Neural crest cell (in vitro differentiated cells): ENCODE measurements around the gene CA9. TPM values are rescaled to one million over a fixed set of nuclear protein-coding genes. Genes with fewer than 3 reads are reported as not detected.

ENCODE experiments used
- DNase-seq: peaks from one replicate; pipeline ENCODE4 v3.0.0; 2021; ENCODE audit warnings: low read depth, mixed read lengths, low spot score
- H3K27ac Mint-ChIP-seq: one replicate; pipeline ENCODE4 v1.8.0; 2021; ENCODE audit warnings: mild to moderate bottlenecking, mixed read lengths; ENCODE audit not compliant: unreplicated experiment
- H3K27me3 Mint-ChIP-seq: 2 replicates; pipeline ENCODE4 v1.8.0; 2021; ENCODE audit warnings: low read depth, mild to moderate bottlenecking, mixed read lengths
- H3K36me3 Mint-ChIP-seq: 2 replicates; pipeline ENCODE4 v1.8.0; 2021; ENCODE audit warnings: low read depth, mild to moderate bottlenecking, mixed read lengths
- H3K4me1 Mint-ChIP-seq: 2 replicates; pipeline ENCODE4 v1.8.0; 2021; ENCODE audit warnings: mixed read lengths
- H3K4me3 Mint-ChIP-seq: one replicate; pipeline ENCODE4 v1.8.0; 2021; ENCODE audit warnings: mild to moderate bottlenecking, mixed read lengths
- H3K9me3 Mint-ChIP-seq: 2 replicates; pipeline ENCODE4 v1.8.0; 2021; ENCODE audit warnings: mixed read lengths
- CTCF ChIP-seq: fragments of 200-600 bp; sonication (generic); conservative IDR thresholded peaks from 2 replicates; pipeline ENCODE4 v1.5.0; 2021; ENCODE audit warnings: antibody characterized with exemption, mild to moderate bottlenecking
- total RNA-seq: library from RNA; stranded (reverse); gene quantifications from 2 replicates; pipeline ENCODE4 v1.2.1, GENCODE V29; 2021

The CA9 gene
- total RNA-seq, 1 donor from 2014 or later: 0.63 TPM

GRCh38 chr9:35688558-35689541, 15.1 kb downstream of the CA9 start:
- Mint-ChIP-seq H3K27me3 (no peaks in the 10 kb centered on the region), H3K4me1 (peaks cover 41% of the 10 kb centered on the region), H3K27ac (peak overlapping the region; percentile 71), H3K36me3 (peaks cover 3% of the 10 kb centered on the region), H3K9me3 (no peaks in the 10 kb centered on the region), H3K4me3 (peak overlapping the region; percentile 90)
- no peak for TF ChIP-seq CTCF
- no peak for DNase-seq

GRCh38 chr9:35689542-35690293, 16.0 kb downstream of the CA9 start, which contains the start of gene TPM2:
TSS of gene TPM2 (minus strand) at chr9:35689925. CDS start at chr9:35689817, 108 bp downstream.
- Mint-ChIP-seq H3K4me3 (peak within 1 kb of the TSS; percentile 94), H3K4me1 (peaks cover 41% of the 10 kb centered on the region), H3K9me3 (no peaks in the 10 kb centered on the region), H3K27ac (peak within 1 kb of the TSS; percentile 71), H3K36me3 (peaks cover 3% of the 10 kb centered on the region), H3K27me3 (no peaks in the 10 kb centered on the region)
- TF ChIP-seq CTCF: no peak
- peak; percentile 51 for DNase-seq

GRCh38 chr9:35690294-35690613, 16.5 kb downstream of the CA9 start:
- Mint-ChIP-seq H3K9me3 (no peaks in the 10 kb centered on the region), H3K36me3 (peaks cover 3% of the 10 kb centered on the region), H3K27me3 (no peaks in the 10 kb centered on the region), H3K4me3 (peak overlapping the region; percentile 87), H3K4me1 (peaks cover 41% of the 10 kb centered on the region), H3K27ac (no peak overlapping the region)
- no peak for DNase-seq
- TF ChIP-seq CTCF: no peak

- peak; percentile 31 for DNase-seq
- no peak for TF ChIP-seq CTCF
- Mint-ChIP-seq H3K27me3 (no peaks in the 10 kb centered on the region), H3K4me3 (peak overlapping the region; percentile 94), H3K4me1 (peaks cover 41% of the 10 kb centered on the region), H3K9me3 (no peaks in the 10 kb centered on the region), H3K27ac (no peak overlapping the region), H3K36me3 (peaks cover 3% of the 10 kb centered on the region)
Measured at GRCh38 chr9:35690614-35691333, 17.0 kb downstream of the CA9 start.

GRCh38 chr9:35691334-35691650, 17.6 kb downstream of the CA9 start:
- DNase-seq: no peak
- H3K27ac Mint-ChIP-seq: peak overlapping the region; percentile 60
- H3K4me1 Mint-ChIP-seq: peaks cover 39% of the 10 kb centered on the region
- no peaks in the 10 kb centered on the region for H3K27me3 Mint-ChIP-seq
- H3K9me3 Mint-ChIP-seq: no peaks in the 10 kb centered on the region
- peaks cover 3% of the 10 kb centered on the region for H3K36me3 Mint-ChIP-seq
- peak overlapping the region; percentile 94 for H3K4me3 Mint-ChIP-seq
- TF ChIP-seq CTCF: no peak
